Progenitor cell of endocrine pancreas (in vitro differentiated cells): Measurements from ENCODE around the gene SMKR1. TPM values are rescaled to one million over a fixed set of nuclear protein-coding genes. Genes with fewer than 3 reads are reported as not detected.

Experiments used
- DNase-seq: peaks from one replicate; pipeline ENCODE4 v3.0.0; 2021; ENCODE audit warnings: low spot score; ENCODE audit not compliant: unreplicated experiment
- H3K27ac Mint-ChIP-seq: 2 replicates; pipeline ENCODE4 v1.8.0; 2021; ENCODE audit warnings: mild to moderate bottlenecking, moderate library complexity, mixed read lengths
- H3K27me3 Mint-ChIP-seq: 2 replicates; pipeline ENCODE4 v1.8.0; 2021; ENCODE audit warnings: mixed read lengths
- H3K36me3 Mint-ChIP-seq: 2 replicates; pipeline ENCODE4 v1.8.0; 2022; ENCODE audit warnings: mixed read lengths; ENCODE audit not compliant: insufficient read depth
- H3K4me1 Mint-ChIP-seq: 2 replicates; pipeline ENCODE4 v1.8.0; 2021; ENCODE audit warnings: low read depth, mixed read lengths
- H3K4me3 Mint-ChIP-seq: 2 replicates; pipeline ENCODE4 v1.8.0; 2021; ENCODE audit warnings: low read depth, mild to moderate bottlenecking, moderate library complexity, mixed read lengths
- H3K9me3 Mint-ChIP-seq: 2 replicates; pipeline ENCODE4 v1.8.0; 2021; ENCODE audit warnings: low read depth, mixed read lengths
- total RNA-seq: library from RNA; stranded (reverse); gene quantifications from 2 replicates; pipeline ENCODE4 v1.2.1, GENCODE V29; 2021
- TF ChIP-seq, protein P1 (sequence below): fragments of 200-600 bp; sonication (generic); IDR thresholded peaks from one replicate; pipeline ENCODE4 v1.5.0; 2021; ENCODE audit warnings: antibody characterized with exemption, mild to moderate bottlenecking; ENCODE audit not compliant: unreplicated experiment

The SMKR1 gene
- total RNA-seq, 1 donor from 2014 or later = 2.3 TPM

DNA sequence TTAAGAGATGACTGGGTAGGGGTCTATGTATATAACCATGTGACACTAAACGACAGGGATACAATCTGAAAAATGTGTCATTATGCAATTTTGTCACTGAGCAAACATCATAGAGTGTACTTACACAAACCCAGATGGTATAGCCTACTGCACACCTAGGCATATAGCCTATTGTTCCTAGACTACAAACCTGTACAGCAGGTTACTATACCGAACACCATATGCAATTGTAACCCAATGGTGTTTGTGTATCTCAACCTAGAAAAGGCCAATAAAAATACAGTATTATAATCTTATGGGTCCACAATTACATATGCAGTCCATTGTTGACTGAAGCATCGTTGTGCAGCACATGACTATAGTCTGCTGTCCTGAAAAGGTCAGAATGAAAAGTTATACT is 45.2 kb upstream of the SMKR1 start:
- no peaks in the 10 kb centered on the region for H3K27me3 Mint-ChIP-seq
- H3K36me3 Mint-ChIP-seq = no peaks in the 10 kb centered on the region
- TF ChIP-seq, protein P1, sequence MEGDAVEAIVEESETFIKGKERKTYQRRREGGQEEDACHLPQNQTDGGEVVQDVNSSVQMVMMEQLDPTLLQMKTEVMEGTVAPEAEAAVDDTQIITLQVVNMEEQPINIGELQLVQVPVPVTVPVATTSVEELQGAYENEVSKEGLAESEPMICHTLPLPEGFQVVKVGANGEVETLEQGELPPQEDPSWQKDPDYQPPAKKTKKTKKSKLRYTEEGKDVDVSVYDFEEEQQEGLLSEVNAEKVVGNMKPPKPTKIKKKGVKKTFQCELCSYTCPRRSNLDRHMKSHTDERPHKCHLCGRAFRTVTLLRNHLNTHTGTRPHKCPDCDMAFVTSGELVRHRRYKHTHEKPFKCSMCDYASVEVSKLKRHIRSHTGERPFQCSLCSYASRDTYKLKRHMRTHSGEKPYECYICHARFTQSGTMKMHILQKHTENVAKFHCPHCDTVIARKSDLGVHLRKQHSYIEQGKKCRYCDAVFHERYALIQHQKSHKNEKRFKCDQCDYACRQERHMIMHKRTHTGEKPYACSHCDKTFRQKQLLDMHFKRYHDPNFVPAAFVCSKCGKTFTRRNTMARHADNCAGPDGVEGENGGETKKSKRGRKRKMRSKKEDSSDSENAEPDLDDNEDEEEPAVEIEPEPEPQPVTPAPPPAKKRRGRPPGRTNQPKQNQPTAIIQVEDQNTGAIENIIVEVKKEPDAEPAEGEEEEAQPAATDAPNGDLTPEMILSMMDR = no peak
- H3K4me3 Mint-ChIP-seq = no peak overlapping the region
- no peaks in the 10 kb centered on the region for H3K9me3 Mint-ChIP-seq
- DNase-seq = no peak
- peaks cover 2% of the 10 kb centered on the region for H3K4me1 Mint-ChIP-seq
- H3K27ac Mint-ChIP-seq = no peak overlapping the region

DNA sequence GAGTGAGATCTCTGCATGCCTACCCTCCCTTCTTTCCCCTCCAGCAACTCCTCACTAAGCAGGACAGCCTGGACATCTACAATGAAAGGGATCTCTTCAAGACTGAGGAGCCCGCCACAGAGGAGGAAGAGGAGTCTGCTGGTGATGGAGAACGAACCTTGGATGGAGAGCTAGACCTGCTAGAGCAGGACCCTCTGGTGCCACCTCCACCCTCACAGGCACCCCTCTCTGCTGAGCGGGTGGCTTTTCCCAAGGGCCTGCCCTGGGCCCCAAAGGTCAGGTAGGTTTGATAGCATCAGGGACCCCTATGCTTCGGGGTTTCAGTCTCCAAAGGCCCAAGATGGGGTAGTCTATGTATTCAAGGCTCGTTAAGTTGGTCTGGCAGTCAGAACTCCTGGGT is 44.2 kb upstream of the SMKR1 start:
- no peak for DNase-seq
- peaks cover 2% of the 10 kb centered on the region for H3K4me1 Mint-ChIP-seq
- no peaks in the 10 kb centered on the region for H3K27me3 Mint-ChIP-seq
- no peak overlapping the region for H3K4me3 Mint-ChIP-seq
- no peak overlapping the region for H3K27ac Mint-ChIP-seq
- H3K36me3 Mint-ChIP-seq = no peaks in the 10 kb centered on the region
- TF ChIP-seq, protein P1 = no peak
- no peaks in the 10 kb centered on the region for H3K9me3 Mint-ChIP-seq

DNA sequence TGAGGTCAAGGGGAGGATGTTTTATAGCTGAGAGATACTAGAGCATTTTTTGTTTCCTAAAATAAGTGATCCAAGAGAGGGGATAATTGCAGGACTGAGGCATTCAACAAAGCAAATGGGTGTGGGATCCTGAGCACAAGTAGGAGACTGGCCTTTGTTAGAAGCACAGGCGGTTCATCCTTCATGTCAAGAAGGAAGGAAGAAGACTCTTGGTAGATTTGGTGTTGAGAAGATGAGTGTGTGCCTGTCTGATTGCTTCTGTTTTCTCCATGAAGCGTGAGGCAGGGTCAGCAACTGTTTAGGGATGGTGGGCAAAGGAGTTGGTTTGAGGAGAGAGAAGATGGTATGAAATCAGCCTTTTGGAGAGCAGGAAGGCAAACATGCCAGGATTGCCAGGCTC is 40.5 kb upstream of the SMKR1 start:
- TF ChIP-seq, protein P1 = no peak
- DNase-seq = no peak
- H3K9me3 Mint-ChIP-seq = no peaks in the 10 kb centered on the region
- H3K4me1 Mint-ChIP-seq = no peaks in the 10 kb centered on the region
- no peaks in the 10 kb centered on the region for H3K27me3 Mint-ChIP-seq
- H3K27ac Mint-ChIP-seq = no peak overlapping the region
- no peaks in the 10 kb centered on the region for H3K36me3 Mint-ChIP-seq
- no peak overlapping the region for H3K4me3 Mint-ChIP-seq

DNA sequence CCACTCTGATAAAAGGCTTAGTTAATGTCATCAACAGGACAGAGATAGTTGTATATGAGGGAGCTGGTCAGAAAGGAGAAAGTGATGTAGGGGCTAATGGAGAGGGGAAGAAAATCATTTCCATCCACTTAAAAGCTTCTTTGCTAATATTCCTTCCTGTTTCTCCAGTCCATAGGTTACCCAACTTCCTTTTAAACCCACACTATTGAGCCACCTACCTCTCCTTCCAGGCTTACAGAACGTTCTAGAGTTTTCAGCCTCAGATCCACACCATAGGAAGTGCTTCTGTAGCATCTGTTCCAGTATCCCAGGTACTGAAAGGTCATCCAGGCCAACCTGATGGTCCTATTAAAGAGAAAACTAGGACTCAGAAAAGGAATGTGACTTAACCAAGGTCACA is 39.9 kb upstream of the SMKR1 start:
- no peaks in the 10 kb centered on the region for H3K27me3 Mint-ChIP-seq
- no peaks in the 10 kb centered on the region for H3K9me3 Mint-ChIP-seq
- no peaks in the 10 kb centered on the region for H3K4me1 Mint-ChIP-seq
- H3K4me3 Mint-ChIP-seq = no peak overlapping the region
- TF ChIP-seq, protein P1 = no peak
- H3K36me3 Mint-ChIP-seq = no peaks in the 10 kb centered on the region
- no peak for DNase-seq
- no peak overlapping the region for H3K27ac Mint-ChIP-seq

DNA sequence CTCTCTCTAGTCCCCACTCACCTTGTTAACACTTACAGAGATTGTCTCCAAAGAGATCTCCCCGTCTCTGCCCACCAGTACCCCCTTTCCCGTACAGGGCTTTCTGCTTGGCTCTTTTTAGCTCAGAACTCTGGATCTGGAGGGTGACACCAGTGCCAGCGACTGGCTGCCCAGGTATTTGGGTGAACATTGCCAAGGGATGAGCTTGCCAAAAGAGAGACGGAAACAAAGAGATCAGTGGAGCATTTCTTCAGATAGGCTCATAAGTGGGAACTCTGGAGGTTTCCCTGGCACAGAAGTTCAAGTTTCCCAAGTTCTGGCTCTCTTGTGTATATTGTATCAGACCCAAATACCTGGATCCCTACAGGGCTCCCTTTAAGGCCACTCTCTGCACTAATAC is 38.1 kb upstream of the SMKR1 start:
- H3K4me1 Mint-ChIP-seq = no peaks in the 10 kb centered on the region
- no peak for DNase-seq
- H3K9me3 Mint-ChIP-seq = no peaks in the 10 kb centered on the region
- H3K4me3 Mint-ChIP-seq = no peak overlapping the region
- H3K36me3 Mint-ChIP-seq = no peaks in the 10 kb centered on the region
- TF ChIP-seq, protein P1 = no peak
- no peaks in the 10 kb centered on the region for H3K27me3 Mint-ChIP-seq
- no peak overlapping the region for H3K27ac Mint-ChIP-seq
